GF-D8 (cell line): ENCODE results near the gene SLC25A23.

Experiments used
- DNase-seq: peaks from one replicate; lab custom pipeline; 2025; lab: John Stamatoyannopoulos, UW

Gene SLC25A23

GRCh38 chr19:6424939-6425731, 34.5 kb downstream of the SLC25A23 start:
- DNase-seq = peak; percentile 100

- DNase-seq = no peak
Measured at GRCh38 chr19:6424195-6424938, 35.2 kb downstream of the SLC25A23 start, which contains the start of gene KHSRP. Gene KHSRP, minus strand, starts transcription at chr19:6424811. Its CDS starts 110 bp downstream, at chr19:6424701.

- no peak for DNase-seq
Measured at GRCh38 chr19:6423499-6424194, 35.9 kb downstream of the SLC25A23 start.

- no peak for DNase-seq
Measured at GRCh38 chr19:6421075-6422014, 38.2 kb downstream of the SLC25A23 start.

- no peak for DNase-seq
Measured at GRCh38 chr19:6418562-6418932, 41.0 kb downstream of the SLC25A23 start.

GRCh38 chr19:6417713-6418561, 41.7 kb downstream of the SLC25A23 start:
- DNase-seq = no peak

- DNase-seq = no peak
Measured at GRCh38 chr19:6416658-6417405, 42.8 kb downstream of the SLC25A23 start.

- DNase-seq = no peak
Measured at GRCh38 chr19:6415591-6416190, 43.9 kb downstream of the SLC25A23 start.

- no peak for DNase-seq
Measured at GRCh38 chr19:6414793-6415590, 44.6 kb downstream of the SLC25A23 start.

- DNase-seq = no peak
Measured at GRCh38 chr19:6413721-6414643, 45.6 kb downstream of the SLC25A23 start.

- DNase-seq = no peak
Measured at GRCh38 chr19:6413291-6413690, 46.3 kb downstream of the SLC25A23 start.

- DNase-seq = no peak
Measured at GRCh38 chr19:6412447-6413091, 47.0 kb downstream of the SLC25A23 start.

- DNase-seq = no peak
Measured at GRCh38 chr19:6412061-6412446, 47.5 kb downstream of the SLC25A23 start.

GRCh38 chr19:6409346-6409745, 50.2 kb downstream of the SLC25A23 start:
- no peak for DNase-seq

GRCh38 chr19:6406401-6406800, 53.2 kb downstream of the SLC25A23 start:
- DNase-seq = no peak

GRCh38 chr19:6402837-6403608, 56.6 kb downstream of the SLC25A23 start:
- no peak for DNase-seq
